SIG-M5 (cell line): ENCODE results near the gene GAST.
A peak's percentile ranks its signal among the peaks of the same experiment; 100 is the strongest.
"Not testable (repeated sequence)": the region's sequence is repeated elsewhere in the genome, so short reads cannot be mapped to it uniquely, and the experiment has no call there.

Source experiments
- DNase-seq: peaks from one replicate; lab custom pipeline; 2025; lab: John Stamatoyannopoulos, UW

The GAST gene

GRCh38 chr17:41711669-41712400 is at the start of gene GAST:
Gene GAST, plus strand, starts transcription at chr17:41712331. Its CDS starts 3,106 bp downstream, at chr17:41715437.
- DNase-seq: no peak

- DNase-seq: no peak
Observed at GRCh38 chr17:41663451-41664171, 48.5 kb upstream of the GAST start.

GRCh38 chr17:41664172-41664457 is 48.0 kb upstream of the GAST start:
- DNase-seq: no peak

GRCh38 chr17:41664587-41665565 is 47.3 kb upstream of the GAST start:
- DNase-seq: no peak

- DNase-seq: no peak
Observed at GRCh38 chr17:41665566-41666236, 46.4 kb upstream of the GAST start.

- DNase-seq: no peak
Observed at GRCh38 chr17:41666237-41666641, 45.9 kb upstream of the GAST start.

- DNase-seq: no peak
Observed at GRCh38 chr17:41666708-41667279, 45.3 kb upstream of the GAST start.

- DNase-seq: no peak
Observed at GRCh38 chr17:41667280-41668041, 44.7 kb upstream of the GAST start.

GRCh38 chr17:41672153-41672552 is 40.0 kb upstream of the GAST start:
- DNase-seq: no peak

- DNase-seq: not testable (repeated sequence)
Observed at GRCh38 chr17:41675157-41676057, 36.7 kb upstream of the GAST start.

- no peak for DNase-seq
Observed at GRCh38 chr17:41676058-41676419, 36.1 kb upstream of the GAST start.

- DNase-seq: no peak
Observed at GRCh38 chr17:41678411-41678906, 33.7 kb upstream of the GAST start.

- DNase-seq: peak; percentile 54
Observed at GRCh38 chr17:41678907-41679739, 33.0 kb upstream of the GAST start.

- no peak for DNase-seq
Observed at GRCh38 chr17:41679740-41680425, 32.2 kb upstream of the GAST start.

- DNase-seq: no peak
Observed at GRCh38 chr17:41680426-41681040, 31.6 kb upstream of the GAST start.

GRCh38 chr17:41681776-41682175 is 30.4 kb upstream of the GAST start:
- no peak for DNase-seq

- no peak for DNase-seq
Observed at GRCh38 chr17:41682631-41683030, 29.5 kb upstream of the GAST start.
